DMS153 treated with DMSO at 0.1 percent for 48 hours (cell line): Measurements from ENCODE around the gene BEAN1.
A peak's percentile ranks its signal among the peaks of the same experiment; 100 is the strongest.

Source experiments
- DNase-seq: peaks from one replicate; lab custom pipeline; 2025; ENCODE audit not compliant: unreplicated experiment; lab: John Stamatoyannopoulos, UW

Gene BEAN1

DNA sequence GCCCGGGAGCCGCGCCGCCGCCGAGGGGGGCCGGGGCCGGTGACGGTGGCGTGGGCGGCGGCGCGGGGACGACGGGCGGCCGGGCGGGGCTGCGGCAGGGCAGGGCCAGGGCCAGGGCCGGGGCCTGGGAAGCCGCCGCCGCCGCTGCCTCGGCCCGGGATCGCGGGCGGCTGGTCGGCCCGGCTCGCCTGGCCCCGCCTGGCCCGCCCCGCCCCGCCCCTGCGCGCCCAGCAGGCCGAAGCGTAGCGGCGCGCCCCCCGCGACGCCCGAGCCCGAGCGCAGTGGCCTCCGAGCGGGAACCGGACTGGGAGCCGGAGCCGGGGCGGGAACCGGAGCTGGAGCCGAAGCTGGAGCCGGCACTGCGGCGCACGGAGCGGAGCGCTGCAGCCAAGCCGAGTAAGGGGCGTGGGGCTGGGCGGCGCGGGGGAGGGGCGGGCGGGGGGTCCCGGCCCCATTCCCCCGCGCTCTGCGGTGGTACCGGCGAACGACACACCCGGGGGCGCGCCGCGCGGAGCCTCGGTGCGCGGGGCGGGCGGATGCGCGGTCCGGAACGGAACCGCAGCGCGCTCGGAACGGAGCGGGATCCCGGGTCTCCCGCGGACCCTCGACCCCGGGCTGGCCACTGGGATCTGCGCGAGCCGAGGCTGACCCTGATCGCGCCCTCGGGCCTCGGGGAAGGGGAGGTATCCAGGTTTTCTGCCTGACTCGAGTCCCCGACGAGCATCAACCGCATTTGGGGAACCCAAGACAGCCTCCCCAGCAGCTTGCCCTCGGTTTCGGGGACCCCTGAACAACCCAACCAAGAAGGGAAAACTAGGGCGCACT is at the start of gene BEAN1:
TSS of gene BEAN1 (plus strand) at position 260 of the 825 bp plus-strand sequence. CDS start 10,382 bp downstream, outside the sequence.
- DNase-seq, result no peak

DNA sequence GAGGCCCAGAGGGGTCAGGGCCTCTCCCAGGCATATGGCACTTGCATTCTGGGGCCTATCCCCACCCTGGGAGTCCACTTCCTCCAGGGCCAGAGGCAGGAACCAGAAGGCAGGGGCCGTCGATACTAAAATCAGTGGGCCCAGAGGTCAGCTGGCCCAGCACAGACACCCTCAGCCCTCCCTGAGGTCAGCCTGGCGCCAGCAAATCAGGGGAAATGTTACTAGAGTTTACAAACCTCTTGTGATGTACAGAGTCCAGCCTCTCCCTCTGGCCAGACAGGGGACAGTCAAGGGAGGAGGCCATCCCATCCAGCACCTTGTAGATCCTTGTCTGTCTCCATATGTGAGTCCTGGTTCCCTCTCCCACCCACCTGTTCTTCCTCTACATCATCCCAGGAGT is 49.8 kb upstream of the BEAN1 start:
- DNase-seq, result no peak

GRCh38 chr16:66378741-66379570 is 48.1 kb upstream of the BEAN1 start:
- peak; percentile 12 for DNase-seq

DNA sequence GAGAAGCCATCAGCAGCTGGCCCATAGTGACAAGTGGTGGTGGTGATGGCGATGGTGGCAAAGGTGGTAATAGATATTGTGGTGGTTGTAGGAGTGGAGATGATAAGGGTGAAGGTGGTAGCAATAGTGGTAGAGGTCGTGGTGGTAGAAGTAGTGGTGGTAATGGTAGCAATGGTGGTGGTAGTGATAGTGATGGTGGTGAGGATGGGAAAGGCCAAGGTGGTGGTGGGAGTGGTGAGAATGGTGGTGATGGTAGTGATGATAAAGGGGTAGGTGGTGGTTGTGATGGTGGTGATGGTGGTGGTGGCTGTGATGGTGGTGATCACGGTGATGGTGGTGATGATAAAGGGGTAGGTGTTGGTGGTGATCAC is 47.5 kb upstream of the BEAN1 start:
- DNase-seq, result no peak

DNA sequence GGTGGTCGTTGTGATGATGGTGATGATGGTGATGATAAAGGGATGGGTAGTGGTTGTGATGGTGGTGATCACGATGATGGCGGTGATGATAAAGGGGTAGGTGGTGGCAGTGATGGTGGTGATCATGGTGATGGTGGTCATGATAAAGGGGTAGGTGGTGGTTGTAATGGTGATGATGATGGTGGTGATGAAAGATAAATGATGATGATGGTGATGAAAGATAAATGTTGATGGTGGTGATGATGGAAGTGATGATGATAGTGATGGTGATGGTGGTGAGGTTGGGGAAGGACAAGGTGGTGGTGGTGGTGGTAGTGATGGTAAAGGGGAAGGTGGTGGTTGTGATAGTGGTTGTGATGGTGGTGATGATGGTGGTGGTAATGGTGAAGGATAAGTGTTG is 46.7 kb upstream of the BEAN1 start:
- DNase-seq, result no peak

GRCh38 chr16:66381585-66382170 is 45.4 kb upstream of the BEAN1 start:
- DNase-seq, result no peak

- no peak for DNase-seq
Observed at GRCh38 chr16:66382171-66382965, 44.7 kb upstream of the BEAN1 start.

DNA sequence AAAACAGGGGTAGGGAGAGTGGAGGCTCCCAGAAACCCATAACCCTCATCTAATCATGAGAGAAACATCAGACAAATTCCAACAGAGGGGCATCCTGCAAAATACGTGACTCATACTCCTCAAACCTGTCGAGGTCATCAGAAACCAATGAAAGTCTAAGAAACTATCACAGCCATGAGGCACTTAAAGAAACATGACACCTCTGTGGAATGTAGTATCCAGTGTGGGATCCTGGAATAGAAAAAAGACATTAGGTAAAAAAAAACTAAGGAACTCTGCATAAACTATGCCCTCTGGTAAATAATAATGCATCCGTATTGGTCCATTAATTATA is 44.2 kb upstream of the BEAN1 start:
- DNase-seq, result no peak

- DNase-seq, result no peak
Observed at GRCh38 chr16:66383551-66383950, 43.5 kb upstream of the BEAN1 start.

DNA sequence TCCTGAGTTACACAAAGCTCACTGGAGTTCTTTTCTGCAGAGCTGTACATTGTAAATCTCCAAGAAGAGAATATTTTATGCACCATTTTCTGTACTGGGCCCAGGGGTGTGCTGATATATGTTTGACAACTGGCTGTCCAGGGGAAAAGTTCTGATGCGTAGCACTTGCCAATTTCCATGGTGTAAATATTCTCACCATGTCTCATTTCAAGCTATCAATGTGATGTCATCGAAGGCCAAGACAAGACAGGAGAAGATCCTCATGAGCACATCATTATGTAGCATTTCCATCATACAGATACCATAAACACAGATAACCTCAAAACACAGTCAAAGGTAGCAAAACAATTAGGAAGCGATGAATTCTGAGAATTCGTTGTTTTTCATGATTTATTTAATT is 41.7 kb upstream of the BEAN1 start:
- DNase-seq, result no peak

- DNase-seq, result no peak
Observed at GRCh38 chr16:66386629-66387622, 40.2 kb upstream of the BEAN1 start.

- DNase-seq, result no peak
Observed at GRCh38 chr16:66387817-66388332, 39.2 kb upstream of the BEAN1 start.

- DNase-seq, result no peak
Observed at GRCh38 chr16:66388350-66389139, 38.5 kb upstream of the BEAN1 start.

DNA sequence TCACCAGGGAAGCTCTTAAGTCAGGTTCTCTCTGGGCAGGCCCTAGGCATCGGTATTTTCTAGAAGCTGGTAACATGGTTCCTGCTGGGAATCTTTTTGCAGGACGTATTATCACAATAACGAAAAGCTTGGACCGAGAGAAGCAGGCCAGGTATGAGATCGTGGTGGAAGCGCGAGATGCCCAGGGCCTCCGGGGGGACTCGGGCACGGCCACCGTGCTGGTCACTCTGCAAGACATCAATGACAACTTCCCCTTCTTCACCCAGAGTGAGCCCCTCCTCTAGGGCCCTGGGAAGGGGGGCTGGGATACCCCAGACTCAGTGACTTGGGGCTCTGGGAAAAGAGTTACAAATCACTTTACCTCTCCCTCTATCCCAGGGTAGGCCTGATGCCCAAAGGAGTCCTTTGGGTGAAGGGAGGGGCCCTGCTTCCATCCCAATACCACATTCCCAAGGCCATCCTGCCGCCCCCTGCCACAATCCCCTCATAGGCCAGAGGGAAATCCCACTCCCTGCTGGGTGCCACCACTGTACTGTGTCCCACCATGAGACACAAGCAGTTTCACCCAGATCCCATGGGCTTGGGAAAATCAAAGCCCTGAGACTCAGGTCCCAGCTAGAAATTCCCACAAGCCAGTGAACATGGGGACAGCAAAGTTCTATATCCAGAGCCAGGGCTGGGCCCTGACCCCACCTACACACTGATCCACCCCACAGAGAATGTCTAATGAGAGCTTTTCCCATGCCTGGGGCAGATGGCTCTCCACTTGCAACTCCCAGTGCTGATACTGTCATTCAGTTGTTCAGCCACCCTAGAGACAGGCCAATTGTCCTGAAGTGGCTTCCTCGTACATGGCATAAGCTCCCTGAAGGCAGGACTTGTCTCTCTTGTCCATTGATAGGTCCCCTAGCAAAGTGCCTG is 37.6 kb upstream of the BEAN1 start:
- no peak for DNase-seq

DNA sequence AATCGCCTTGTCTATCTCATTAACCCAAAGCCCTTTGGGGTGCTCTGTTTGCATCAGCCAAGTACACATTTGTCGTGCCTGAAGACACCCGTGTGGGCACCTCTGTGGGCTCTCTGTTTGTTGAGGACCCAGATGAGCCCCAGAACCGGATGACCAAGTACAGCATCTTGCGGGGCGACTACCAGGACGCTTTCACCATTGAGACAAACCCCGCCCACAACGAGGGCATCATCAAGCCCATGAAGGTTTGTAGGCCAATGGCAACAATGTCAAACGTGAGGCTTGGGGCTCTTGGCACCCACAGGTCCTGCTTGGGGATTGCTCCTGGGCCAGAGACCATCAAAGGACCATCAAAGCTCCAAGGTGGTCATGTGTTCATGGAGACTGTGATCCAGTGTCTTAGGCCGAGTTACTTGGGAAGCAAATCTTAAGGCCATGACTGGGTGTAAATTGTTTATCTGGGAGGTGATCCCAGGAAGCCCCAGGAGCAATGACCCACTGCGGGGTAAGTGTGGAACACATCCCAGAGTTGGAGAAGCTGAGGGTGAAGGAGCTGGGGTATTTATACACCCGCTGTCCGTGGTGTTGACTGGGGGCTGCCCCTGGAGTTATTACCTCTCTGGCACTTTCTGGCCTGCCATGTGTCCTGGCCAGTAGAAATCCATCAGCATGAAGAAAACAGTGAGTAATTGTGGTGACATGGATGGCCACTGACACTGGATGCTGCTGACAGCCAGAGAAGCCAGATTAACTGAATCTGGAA is 36.6 kb upstream of the BEAN1 start:
- no peak for DNase-seq

- DNase-seq, result no peak
Observed at GRCh38 chr16:66391726-66392670, 35.1 kb upstream of the BEAN1 start.
